GM12864 (cell line): ENCODE results near the gene ATXN7L3B.

Experiments used
- DNase-seq: peaks from one replicate; pipeline ENCODE4 v3.0.0-alpha.2; 2011; ENCODE audit warnings: low read depth
- H3K4me3 ChIP-seq: 2 replicates; pipeline ENCODE4 v1.5.1; 2011; ENCODE audit warnings: mild to moderate bottlenecking, low read depth, low read length, control low read depth
- CTCF ChIP-seq: IDR thresholded peaks from 2 replicates; pipeline ENCODE4 v1.5.1; 2011; ENCODE audit warnings: low read depth, mild to moderate bottlenecking, moderate library complexity, low read length, control low read depth, inconsistent platforms; ENCODE audit errors: missing control alignments

Gene ATXN7L3B

GRCh38 chr12:74581439-74581838 is 43.8 kb downstream of the ATXN7L3B start:
- TF ChIP-seq CTCF = no peak
- no peak for DNase-seq

GRCh38 chr12:74584483-74585062 is 46.9 kb downstream of the ATXN7L3B start:
- no peak for DNase-seq
- no peak for TF ChIP-seq CTCF
- no peak overlapping the region for H3K4me3 ChIP-seq

More at GRCh38 chr12:74581439-74581838, 43.8 kb downstream of the ATXN7L3B start:
- H3K4me3 ChIP-seq = no peak overlapping the region

- no peak for DNase-seq
- TF ChIP-seq CTCF = no peak
- no peak overlapping the region for H3K4me3 ChIP-seq
Measured at GRCh38 chr12:74586251-74586650, 48.6 kb downstream of the ATXN7L3B start.
